Neuronal stem cell (in vitro differentiated cells): ENCODE data around the gene SLC9A1. TPM values are rescaled to one million over a fixed set of nuclear protein-coding genes. Genes with fewer than 3 reads are reported as not detected.
A peak's percentile ranks its signal among the peaks of the same experiment; 100 is the strongest.

Experiments
- DNase-seq: peaks from one replicate; pipeline ENCODE4 v3.0.0-alpha.2; 2013; ENCODE audit warnings: low spot score
- H2AFZ ChIP-seq: one replicate; pipeline ENCODE4 v1.6.1; 2013; ENCODE audit warnings: mild to moderate bottlenecking, low read length, inconsistent platforms
- H2AK5ac ChIP-seq: 2 replicates; pipeline ENCODE4 v1.6.1; 2013; ENCODE audit warnings: low read depth, mild to moderate bottlenecking, inconsistent platforms, low read length, moderate library complexity, mixed read lengths
- H2BK120ac ChIP-seq: 2 replicates; pipeline ENCODE4 v1.6.1; 2013; ENCODE audit warnings: low read depth, mild to moderate bottlenecking, inconsistent platforms, low read length, moderate library complexity, mixed read lengths
- H2BK12ac ChIP-seq: one replicate; pipeline ENCODE4 v1.6.1; 2013; ENCODE audit warnings: low read length, inconsistent platforms
- H2BK15ac ChIP-seq: 2 replicates; pipeline ENCODE4 v1.6.1; 2013; ENCODE audit warnings: mild to moderate bottlenecking, low read length, inconsistent platforms, mixed read lengths
- H2BK5ac ChIP-seq: one replicate; pipeline ENCODE4 v1.6.1; 2013; ENCODE audit warnings: inconsistent platforms, mild to moderate bottlenecking, low read length, moderate library complexity
- H3K14ac ChIP-seq: one replicate; pipeline ENCODE4 v1.6.1; 2013; ENCODE audit warnings: low read length, inconsistent platforms
- H3K18ac ChIP-seq: 2 replicates; pipeline ENCODE4 v1.6.1; 2013; ENCODE audit warnings: low read length, inconsistent platforms
- H3K23ac ChIP-seq: 2 replicates; pipeline ENCODE4 v1.6.1; 2013; ENCODE audit warnings: low read depth, mild to moderate bottlenecking, mixed read lengths, low read length, inconsistent platforms; ENCODE audit not compliant: poor library complexity
- H3K27ac ChIP-seq: replicated peaks from 3 replicates; pipeline ENCODE4 v1.5.1; 2013; ENCODE audit warnings: low read length, inconsistent platforms
- H3K27me3 ChIP-seq, 3 experiments: 2 replicates each; pipeline ENCODE4 v1.6.1; 2013; ENCODE audit warnings: low read length in 3 of 3, mild to moderate bottlenecking in 2 of 3, inconsistent platforms in 1 of 3, low read depth in 1 of 3, mixed read lengths in 1 of 3, moderate library complexity in 1 of 3; ENCODE audit not compliant: control insufficient read depth in 3 of 3, insufficient read depth in 3 of 3
- H3K36me3 ChIP-seq, 2 donors: replicated peaks in 1 of 2; 2 replicates each; pipeline ENCODE4 v1.6.1; 2013; ENCODE audit warnings: low read length in 2 of 2; ENCODE audit not compliant: control insufficient read depth in 2 of 2, insufficient read depth in 2 of 2
- H3K4ac ChIP-seq: 2 replicates; pipeline ENCODE4 v1.6.1; 2013; ENCODE audit warnings: inconsistent platforms, mild to moderate bottlenecking, low read length, moderate library complexity
- H3K4me1 ChIP-seq, 2 donors: 1 replicate in 1 of 2; 2 replicates in 1 of 2; pipeline ENCODE4 v1.6.1; 2013; ENCODE audit warnings: low read length in 2 of 2, low read depth in 1 of 2; ENCODE audit not compliant: control insufficient read depth in 2 of 2, insufficient read depth in 1 of 2
- H3K4me2 ChIP-seq: one replicate; pipeline ENCODE4 v1.6.1; 2013; ENCODE audit warnings: mild to moderate bottlenecking, low read length, inconsistent platforms; ENCODE audit not compliant: insufficient read depth, poor library complexity, severe bottlenecking
- H3K4me3 ChIP-seq, 2 donors: 2 replicates each; pipeline ENCODE4 v1.5.1; 2013; ENCODE audit warnings: low read length in 2 of 2, mild to moderate bottlenecking in 2 of 2, inconsistent platforms in 1 of 2, moderate library complexity in 1 of 2
- H3K79me1 ChIP-seq: one replicate; pipeline ENCODE4 v1.6.1; 2013; ENCODE audit warnings: low read depth, mild to moderate bottlenecking, inconsistent platforms, low read length, moderate library complexity
- H3K9ac ChIP-seq: one replicate; pipeline ENCODE4 v1.6.1; 2013; ENCODE audit warnings: mild to moderate bottlenecking, low read depth, low read length, inconsistent platforms; ENCODE audit not compliant: poor library complexity
- H3K9me3 ChIP-seq, 2 donors: replicated peaks in 1 of 2; 2 replicates each; pipeline versions ENCODE3 to v1.6.1; 2013; ENCODE audit warnings: low read length in 2 of 2, mild to moderate bottlenecking in 2 of 2, inconsistent platforms in 1 of 2, low read depth in 1 of 2, mixed read lengths in 1 of 2, moderate library complexity in 1 of 2; ENCODE audit not compliant: control insufficient read depth in 2 of 2, insufficient read depth in 1 of 2
- H4K8ac ChIP-seq: one replicate; pipeline ENCODE4 v1.6.1; 2013; ENCODE audit warnings: low read depth, mild to moderate bottlenecking, inconsistent platforms, low read length, moderate library complexity
- H4K91ac ChIP-seq: one replicate; pipeline ENCODE4 v1.6.1; 2013; ENCODE audit warnings: low read length, low read depth, mild to moderate bottlenecking, inconsistent platforms; ENCODE audit not compliant: poor library complexity
- WGBS, 2 donors: extraction: QIAGEN DNeasy Blood & Tissue Kit; methylation state at CpG; one replicate each; pipeline ENCODE4 v1.1.7; 2013; ENCODE audit warnings: missing lambda C conversion rate in 2 of 2, mixed read lengths in 1 of 2; ENCODE audit not compliant: insufficient read length in 2 of 2, insufficient replicate concordance in 1 of 2; ENCODE audit errors: extremely low coverage in 2 of 2; 5-methylcytosine and 5-hydroxymethylcytosine counted together
- polyA plus RNA-seq, 2 experiments: library from polyadenylated mRNA; stranded (reverse); fragments of 200-250 nt; gene quantifications; one replicate each; pipeline ENCODE4 v1.2.3, GENCODE V29; 2013

The SLC9A1 gene
- polyA plus RNA-seq (2013, experiment 1 of 2), result 9.4 TPM
- polyA plus RNA-seq (2013, experiment 2 of 2), result 9.4 TPM

DNA sequence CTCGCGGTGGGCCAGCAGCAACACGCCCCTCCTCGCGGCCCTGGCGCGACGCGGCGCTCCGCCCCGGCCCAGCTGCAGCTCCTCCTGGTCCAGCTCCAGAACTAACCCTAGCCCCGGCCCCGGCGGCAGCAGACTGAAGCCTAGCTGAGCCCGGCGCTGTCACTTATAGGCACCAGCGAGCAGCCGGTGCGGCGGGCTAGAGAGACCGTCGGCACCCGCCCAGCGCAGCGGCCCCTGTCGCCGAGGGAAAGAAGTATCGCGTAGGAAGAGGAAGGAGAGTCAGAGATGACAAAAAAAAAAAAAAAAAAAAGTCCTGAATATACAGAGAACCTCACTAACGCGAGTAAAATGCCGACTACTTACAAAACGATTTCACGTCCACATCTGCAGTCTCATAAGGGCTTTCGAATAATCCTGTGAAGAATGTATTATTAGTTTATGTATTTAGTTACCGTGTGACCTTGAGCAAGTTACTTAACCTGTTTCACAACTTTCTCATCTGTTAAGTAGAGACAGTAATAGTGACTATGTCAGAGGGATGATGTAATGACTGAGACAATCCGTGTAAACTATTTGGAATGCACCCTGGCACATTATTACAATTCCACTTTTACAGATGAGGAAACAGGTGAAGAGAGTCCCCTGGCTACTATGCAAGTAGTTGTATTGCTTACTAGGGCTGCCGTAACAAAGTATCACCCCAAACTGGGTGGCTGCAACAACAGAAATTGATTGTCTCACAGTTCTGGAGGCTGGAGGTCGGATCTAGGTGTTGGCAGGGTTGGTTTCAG, at the start of gene SLC9A1:
TSS of gene SLC9A1 (minus strand) at position 135 of the 791 bp plus-strand sequence. CDS start 791 bp downstream, outside the sequence.
- Histone ChIP-seq H2BK120ac (no peak within 1 kb of the TSS), H3K27me3 (no peaks in the 10 kb centered on the region), H3K4ac (no peak within 1 kb of the TSS), H4K91ac (no peak within 1 kb of the TSS), H2AFZ (peak within 1 kb of the TSS; percentile 88), H2BK12ac (no peak within 1 kb of the TSS), H3K23ac (peak within 1 kb of the TSS; percentile 99), H2AK5ac (no peak within 1 kb of the TSS), H3K14ac (peak within 1 kb of the TSS; percentile 25), H3K9ac (peak within 1 kb of the TSS; percentile 86), H3K4me2 (peak within 1 kb of the TSS; percentile 90), H3K4me3 (peak within 1 kb of the TSS; percentile 59 to 83), H3K79me1 (peaks cover 7% of the 10 kb centered on the region), H4K8ac (no peak within 1 kb of the TSS), H2BK15ac (peak within 1 kb of the TSS; percentile 2), H3K36me3 (no peaks in the 10 kb centered on the region), H3K9me3 (no peaks in the 10 kb centered on the region), H3K27ac (no peak within 1 kb of the TSS), H2BK5ac (peak within 1 kb of the TSS; percentile 82), H3K18ac (peak within 1 kb of the TSS; percentile 15), H3K4me1 (peaks cover 21 to 24% of the 10 kb centered on the region in 2 donors)
- DNase-seq, result peak; percentile 89
- WGBS, 2 donors, result no CpG with 5 or more reads among the region's 40 CpGs

DNA sequence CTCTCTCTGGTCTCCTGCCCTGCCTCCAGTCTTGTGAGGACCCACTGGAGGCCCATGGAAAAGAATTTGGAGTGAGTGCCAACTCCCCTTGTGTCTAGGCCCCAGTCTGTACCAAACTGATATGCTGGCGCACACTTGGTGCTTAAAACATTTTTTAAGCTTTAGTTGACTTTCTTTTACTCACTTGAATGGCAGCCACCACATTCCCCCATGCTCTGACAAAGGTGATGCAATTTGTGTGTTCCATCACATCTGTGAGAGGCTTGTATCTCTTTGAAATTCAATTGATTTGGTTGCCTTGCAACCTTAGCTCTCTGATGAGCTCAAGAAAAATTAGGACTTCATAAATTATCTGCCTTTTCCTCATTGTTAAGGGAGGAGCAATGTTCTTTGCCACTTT, 49.0 kb upstream of the SLC9A1 start:
- H3K27ac ChIP-seq, result no peak overlapping the region
- no CpG with 5 or more reads among the region's 1 CpG for WGBS, 2 donors

DNA sequence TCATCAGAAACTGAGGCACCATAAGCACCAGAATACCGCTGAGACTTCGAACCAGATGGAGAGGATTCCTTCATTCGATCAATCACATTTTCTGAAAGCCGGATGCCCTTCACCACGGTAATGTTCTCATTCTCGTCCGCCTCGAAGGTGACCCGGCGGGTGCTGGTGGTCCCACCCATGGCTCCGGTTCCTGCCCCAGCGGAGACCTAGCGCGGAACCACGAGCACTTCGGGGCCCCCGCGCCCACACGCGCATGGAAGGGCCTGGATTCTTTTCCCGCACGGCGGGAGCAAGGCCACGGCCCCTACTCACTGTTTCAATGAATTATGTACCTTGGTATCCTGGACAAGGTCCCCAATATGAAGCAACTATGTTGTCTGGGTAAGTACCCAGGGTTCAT, 46.4 kb upstream of the SLC9A1 start:
- H3K14ac ChIP-seq, result no peak overlapping the region
- no peak overlapping the region for H2AK5ac ChIP-seq
- no peak overlapping the region for H2AFZ ChIP-seq
- H2BK120ac ChIP-seq, result no peak overlapping the region
- no peak overlapping the region for H3K4me2 ChIP-seq
- no peaks in the 10 kb centered on the region for H3K9me3 ChIP-seq
- peak overlapping the region; percentile 28 for H3K18ac ChIP-seq
- WGBS, 2 donors, result no CpG with 5 or more reads among the region's 24 CpGs
- H3K23ac ChIP-seq, result no peak overlapping the region
- no peak overlapping the region for H4K91ac ChIP-seq
- peaks cover 0 to 3% (median 0%) of the 10 kb centered on the region in 3 experiments for H3K27me3 ChIP-seq
- H2BK5ac ChIP-seq, result no peak overlapping the region
- H2BK12ac ChIP-seq, result no peak overlapping the region
- no peak overlapping the region for H3K4me3 ChIP-seq
- H2BK15ac ChIP-seq, result no peak overlapping the region
- no peaks in the 10 kb centered on the region for H3K36me3 ChIP-seq
- no peaks in the 10 kb centered on the region for H3K4me1 ChIP-seq
- no peaks in the 10 kb centered on the region for H3K79me1 ChIP-seq
- H4K8ac ChIP-seq, result no peak overlapping the region
- H3K9ac ChIP-seq, result no peak overlapping the region
- H3K4ac ChIP-seq, result no peak overlapping the region
- H3K27ac ChIP-seq, result no peak overlapping the region
- DNase-seq, result no peak

More for the DNA sequence above, 49.0 kb upstream of the SLC9A1 start:
- Histone ChIP-seq H4K91ac (no peak overlapping the region), H2AK5ac (no peak overlapping the region), H3K18ac (no peak overlapping the region), H3K36me3 (no peaks in the 10 kb centered on the region), H3K4me3 (no peak overlapping the region), H3K23ac (no peak overlapping the region), H2BK120ac (no peak overlapping the region), H2BK12ac (no peak overlapping the region), H3K79me1 (no peaks in the 10 kb centered on the region), H2AFZ (no peak overlapping the region), H3K27me3 (peaks cover 0 to 6% (median 0%) of the 10 kb centered on the region in 3 experiments), H2BK5ac (no peak overlapping the region), H3K4ac (no peak overlapping the region), H3K4me2 (no peak overlapping the region), H3K14ac (no peak overlapping the region), H2BK15ac (no peak overlapping the region), H3K9me3 (no peaks in the 10 kb centered on the region), H3K4me1 (no peaks in the 10 kb centered on the region), H3K9ac (no peak overlapping the region), H4K8ac (no peak overlapping the region)
- no peak for DNase-seq

DNA sequence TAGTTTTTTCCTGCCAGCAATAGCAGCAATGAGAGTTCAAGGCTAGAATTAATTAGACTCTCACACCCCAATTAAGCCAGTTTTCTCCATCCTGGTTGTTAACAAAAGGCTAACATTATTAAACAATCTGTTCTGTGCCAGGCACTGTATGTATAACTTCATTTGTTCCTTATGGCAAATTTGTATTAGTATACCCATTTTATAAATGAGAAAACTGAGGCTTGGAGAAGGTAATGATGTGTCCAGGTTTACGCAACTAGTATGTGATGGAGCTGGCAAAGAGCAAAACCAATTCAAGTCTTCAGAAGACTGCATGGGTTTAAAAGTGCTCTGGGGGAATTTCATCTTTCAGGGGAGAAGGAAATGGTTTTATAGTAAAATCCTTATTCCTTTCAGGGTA, 38.3 kb upstream of the SLC9A1 start:
- Histone ChIP-seq H3K27me3 (no peaks in the 10 kb centered on the region), H2AFZ (no peak overlapping the region), H4K91ac (no peak overlapping the region), H3K4me2 (no peak overlapping the region), H2BK120ac (no peak overlapping the region), H3K4me3 (no peak overlapping the region), H3K18ac (no peak overlapping the region), H3K4ac (no peak overlapping the region), H3K23ac (no peak overlapping the region), H2BK15ac (no peak overlapping the region), H3K36me3 (no peaks in the 10 kb centered on the region), H2BK12ac (no peak overlapping the region), H3K79me1 (no peaks in the 10 kb centered on the region), H2AK5ac (no peak overlapping the region), H3K27ac (no peak overlapping the region), H3K14ac (no peak overlapping the region), H4K8ac (no peak overlapping the region), H3K4me1 (no peaks in the 10 kb centered on the region), H2BK5ac (peak overlapping the region; percentile 66), H3K9me3 (no peaks in the 10 kb centered on the region), H3K9ac (no peak overlapping the region)
- no CpG with 5 or more reads among the region's 1 CpG for WGBS, 2 donors
- no peak for DNase-seq
